ENCODE data around the gene LPAR3. TPM values are rescaled to one million over a fixed set of nuclear protein-coding genes. Genes with fewer than 3 reads are reported as not detected.

LPAR3 gene
- total RNA-seq, 1 experiment from 2014 or later = 0.13 TPM

DNA sequence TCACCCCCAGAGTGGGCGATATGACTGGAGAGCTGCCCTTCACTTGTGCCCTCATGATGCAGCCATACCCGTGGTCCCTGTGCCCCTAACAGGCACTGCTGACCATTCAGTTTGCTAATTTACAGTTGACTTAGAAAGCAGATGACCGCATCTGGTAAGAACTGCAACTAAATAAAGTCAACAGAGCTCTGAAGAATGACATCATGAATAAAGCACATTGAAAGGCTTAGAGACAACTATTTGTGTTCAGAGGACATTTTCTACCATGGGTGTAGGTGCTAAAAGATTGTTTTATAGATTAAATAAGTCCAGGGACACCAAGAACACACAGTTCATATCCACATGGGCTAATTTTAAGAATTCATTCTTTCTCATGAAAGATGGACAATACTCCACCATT is 65.5 kb downstream of the LPAR3 start:
- POLR2A ChIA-PET (ENCODE audit: low non-redundant PET) = no interaction called here
- no peaks in the 10 kb centered on the region for H3K36me3 ChIP-seq (ENCODE audit: insufficient read depth, low read length, poor library complexity, severe bottlenecking)

DNA sequence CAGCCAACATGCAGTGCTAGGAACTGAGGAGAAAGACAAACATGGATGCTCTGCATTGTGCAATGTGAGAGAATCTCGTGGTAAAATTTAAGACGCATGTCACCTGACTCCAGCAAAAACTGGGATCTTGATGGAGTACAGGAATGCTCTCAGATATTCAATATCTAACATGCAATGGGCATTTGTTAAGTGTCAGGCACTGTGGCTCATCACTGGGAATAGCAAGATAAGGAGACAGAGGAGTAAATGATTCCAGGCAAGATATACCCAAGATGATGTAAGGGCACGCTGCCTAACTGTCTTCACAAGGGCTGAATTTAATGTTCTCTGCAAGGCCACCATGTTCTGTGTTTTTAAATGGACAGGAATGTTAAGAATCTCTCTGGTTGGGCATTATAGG is 67.8 kb downstream of the LPAR3 start:
- intact Hi-C loops (cut with micrococcal nuclease; ENCODE audit: unreplicated experiment) = no loop called here
- Histone ChIP-seq H3K27ac (ENCODE audit: low read depth, low read length, poor library complexity, severe bottlenecking) (no peak overlapping the region), H3K36me3 (ENCODE audit: insufficient read depth, low read length, poor library complexity, severe bottlenecking) (no peaks in the 10 kb centered on the region), H3K27me3 (replicated peaks; ENCODE audit: insufficient read depth, low read depth, low read length, poor library complexity) (peaks cover 9% of the 10 kb centered on the region), H3K4me1 (ENCODE audit: insufficient read depth, low read length, poor library complexity, severe bottlenecking) (no peaks in the 10 kb centered on the region), H3K4me3 (ENCODE audit: low read depth, low read length, poor library complexity, severe bottlenecking) (no peak overlapping the region), H3K9me3 (ENCODE audit: low read depth, low read length, poor library complexity, severe bottlenecking) (no peaks in the 10 kb centered on the region)
- CTCF ChIA-PET = no interaction called here
- BruUV-seq (replicated peaks) = no TSS peak
- no peak for DNase-seq (ENCODE audit: low spot score)
- TF ChIP-seq, protein P1, sequence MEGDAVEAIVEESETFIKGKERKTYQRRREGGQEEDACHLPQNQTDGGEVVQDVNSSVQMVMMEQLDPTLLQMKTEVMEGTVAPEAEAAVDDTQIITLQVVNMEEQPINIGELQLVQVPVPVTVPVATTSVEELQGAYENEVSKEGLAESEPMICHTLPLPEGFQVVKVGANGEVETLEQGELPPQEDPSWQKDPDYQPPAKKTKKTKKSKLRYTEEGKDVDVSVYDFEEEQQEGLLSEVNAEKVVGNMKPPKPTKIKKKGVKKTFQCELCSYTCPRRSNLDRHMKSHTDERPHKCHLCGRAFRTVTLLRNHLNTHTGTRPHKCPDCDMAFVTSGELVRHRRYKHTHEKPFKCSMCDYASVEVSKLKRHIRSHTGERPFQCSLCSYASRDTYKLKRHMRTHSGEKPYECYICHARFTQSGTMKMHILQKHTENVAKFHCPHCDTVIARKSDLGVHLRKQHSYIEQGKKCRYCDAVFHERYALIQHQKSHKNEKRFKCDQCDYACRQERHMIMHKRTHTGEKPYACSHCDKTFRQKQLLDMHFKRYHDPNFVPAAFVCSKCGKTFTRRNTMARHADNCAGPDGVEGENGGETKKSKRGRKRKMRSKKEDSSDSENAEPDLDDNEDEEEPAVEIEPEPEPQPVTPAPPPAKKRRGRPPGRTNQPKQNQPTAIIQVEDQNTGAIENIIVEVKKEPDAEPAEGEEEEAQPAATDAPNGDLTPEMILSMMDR (conservative IDR thresholded peaks at IDR 0.05; ENCODE audit: low read depth, low read length) = no peak
- no peak for TF ChIP-seq EZH2 (IDR thresholded peaks at IDR 0.05; ENCODE audit: borderline replicate concordance, low read depth, low read length, poor library complexity, severe bottlenecking)
- POLR2A ChIA-PET (ENCODE audit: low non-redundant PET) = no interaction called here

More for the DNA sequence above, 65.5 kb downstream of the LPAR3 start:
- no peak overlapping the region for H3K4me3 ChIP-seq (ENCODE audit: low read depth, low read length, poor library complexity, severe bottlenecking)
- no peak overlapping the region for H3K27ac ChIP-seq (ENCODE audit: low read depth, low read length, poor library complexity, severe bottlenecking)
- no peak for DNase-seq (ENCODE audit: low spot score)
- no TSS peak for BruUV-seq (replicated peaks)
- no peaks in the 10 kb centered on the region for H3K27me3 ChIP-seq (replicated peaks; ENCODE audit: insufficient read depth, low read depth, low read length, poor library complexity)
- intact Hi-C loops (cut with micrococcal nuclease; ENCODE audit: unreplicated experiment) = no loop called here
- no peaks in the 10 kb centered on the region for H3K9me3 ChIP-seq (ENCODE audit: low read depth, low read length, poor library complexity, severe bottlenecking)
- TF ChIP-seq EZH2 (IDR thresholded peaks at IDR 0.05; ENCODE audit: borderline replicate concordance, low read depth, low read length, poor library complexity, severe bottlenecking) = no peak
- TF ChIP-seq, protein P1 (conservative IDR thresholded peaks at IDR 0.05; ENCODE audit: low read depth, low read length) = no peak
- CTCF ChIA-PET = no interaction called here
- no peaks in the 10 kb centered on the region for H3K4me1 ChIP-seq (ENCODE audit: insufficient read depth, low read length, poor library complexity, severe bottlenecking)

DNA sequence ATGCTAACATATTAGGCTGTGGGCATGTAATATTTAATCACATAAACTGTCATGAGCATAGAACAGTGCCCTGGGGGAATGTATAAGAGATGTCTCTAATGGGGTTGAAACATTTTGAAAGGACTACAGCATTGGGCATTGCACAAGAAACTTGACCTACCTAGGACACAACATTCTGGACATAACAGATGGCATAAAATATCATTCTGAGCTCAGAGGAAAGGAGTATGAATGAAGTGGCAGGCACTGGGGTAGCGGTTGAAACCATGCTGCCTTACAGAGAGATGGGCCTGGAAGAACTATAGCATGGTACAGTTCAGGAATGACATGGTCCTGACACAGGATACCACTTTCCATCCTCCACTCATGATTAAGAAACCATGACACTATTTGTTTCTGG is 69.0 kb downstream of the LPAR3 start:
- H3K4me1 ChIP-seq (ENCODE audit: insufficient read depth, low read length, poor library complexity, severe bottlenecking) = no peaks in the 10 kb centered on the region
- TF ChIP-seq EZH2 (IDR thresholded peaks at IDR 0.05; ENCODE audit: borderline replicate concordance, low read depth, low read length, poor library complexity, severe bottlenecking) = no peak
- TF ChIP-seq, protein P1 (conservative IDR thresholded peaks at IDR 0.05; ENCODE audit: low read depth, low read length) = no peak
- DNase-seq (ENCODE audit: low spot score) = no peak
- H3K27me3 ChIP-seq (replicated peaks; ENCODE audit: insufficient read depth, low read depth, low read length, poor library complexity) = peaks cover 11% of the 10 kb centered on the region
- no peaks in the 10 kb centered on the region for H3K36me3 ChIP-seq (ENCODE audit: insufficient read depth, low read length, poor library complexity, severe bottlenecking)
- H3K27ac ChIP-seq (ENCODE audit: low read depth, low read length, poor library complexity, severe bottlenecking) = no peak overlapping the region
- no TSS peak for BruUV-seq (replicated peaks)
- no peak overlapping the region for H3K4me3 ChIP-seq (ENCODE audit: low read depth, low read length, poor library complexity, severe bottlenecking)
- H3K9me3 ChIP-seq (ENCODE audit: low read depth, low read length, poor library complexity, severe bottlenecking) = no peaks in the 10 kb centered on the region
- ChIA-PET POLR2A (ENCODE audit: low non-redundant PET) (no interaction called here), CTCF (no interaction called here)
- intact Hi-C loops (cut with micrococcal nuclease; ENCODE audit: unreplicated experiment) = no loop called here

Measured in A673 (cell line).